Tibial nerve (tissue), 4 donors: Measurements from ENCODE around the gene RYK.

Experiments
- EP300 ChIP-seq, 2 donors: sonication (generic); formaldehyde crosslinking; IDR thresholded peaks; one replicate each; pipeline ENCODE4 v1.6.1; 2017; ENCODE audit warnings: antibody characterized with exemption in 2 of 2, mild to moderate bottlenecking in 1 of 2
- POLR2A ChIP-seq, 2 donors: fragments of 450-650 bp; IDR thresholded peaks; one replicate each; pipeline ENCODE4 v1.6.1; 2017; ENCODE audit warnings: antibody characterized with exemption in 2 of 2, mild to moderate bottlenecking in 2 of 2, moderate library complexity in 2 of 2
- TF ChIP-seq, protein P1 (sequence below), 5 experiments: fragments of 200-600 bp in 3 of 5; fragments of 450-650 bp in 2 of 5; sonication (generic) in 3 of 5; IDR thresholded peaks; one replicate each; pipeline ENCODE4 v1.5.1; 2016 to 2019; ENCODE audit warnings: antibody characterized with exemption in 5 of 5, mild to moderate bottlenecking in 3 of 5, moderate library complexity in 2 of 5

DNA sequence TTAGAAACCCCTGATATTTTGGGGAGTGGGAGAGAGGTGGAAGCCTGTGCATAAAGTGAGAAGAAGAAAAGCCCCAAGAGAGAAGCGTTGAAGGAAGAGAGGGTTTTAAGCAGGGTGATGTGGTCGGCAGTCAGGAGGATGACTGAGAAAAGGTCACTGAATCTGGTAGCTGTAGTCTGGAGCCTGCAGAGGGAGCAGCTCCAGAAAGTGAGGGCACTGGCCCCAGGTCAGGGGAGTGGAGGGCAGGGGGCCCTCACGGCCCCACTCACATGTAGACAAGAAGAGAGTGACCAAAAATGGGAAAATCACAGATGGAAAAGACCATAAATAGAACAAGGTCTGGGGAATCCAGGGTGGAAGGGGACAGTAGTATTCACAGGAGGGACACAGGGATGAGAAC lies 105.5 kb downstream of the RYK start:
- TF ChIP-seq, protein P1, sequence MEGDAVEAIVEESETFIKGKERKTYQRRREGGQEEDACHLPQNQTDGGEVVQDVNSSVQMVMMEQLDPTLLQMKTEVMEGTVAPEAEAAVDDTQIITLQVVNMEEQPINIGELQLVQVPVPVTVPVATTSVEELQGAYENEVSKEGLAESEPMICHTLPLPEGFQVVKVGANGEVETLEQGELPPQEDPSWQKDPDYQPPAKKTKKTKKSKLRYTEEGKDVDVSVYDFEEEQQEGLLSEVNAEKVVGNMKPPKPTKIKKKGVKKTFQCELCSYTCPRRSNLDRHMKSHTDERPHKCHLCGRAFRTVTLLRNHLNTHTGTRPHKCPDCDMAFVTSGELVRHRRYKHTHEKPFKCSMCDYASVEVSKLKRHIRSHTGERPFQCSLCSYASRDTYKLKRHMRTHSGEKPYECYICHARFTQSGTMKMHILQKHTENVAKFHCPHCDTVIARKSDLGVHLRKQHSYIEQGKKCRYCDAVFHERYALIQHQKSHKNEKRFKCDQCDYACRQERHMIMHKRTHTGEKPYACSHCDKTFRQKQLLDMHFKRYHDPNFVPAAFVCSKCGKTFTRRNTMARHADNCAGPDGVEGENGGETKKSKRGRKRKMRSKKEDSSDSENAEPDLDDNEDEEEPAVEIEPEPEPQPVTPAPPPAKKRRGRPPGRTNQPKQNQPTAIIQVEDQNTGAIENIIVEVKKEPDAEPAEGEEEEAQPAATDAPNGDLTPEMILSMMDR (IDR thresholded peaks at IDR 0.05) = no peak
- TF ChIP-seq POLR2A (IDR thresholded peaks at IDR 0.05) (no peak), EP300 (IDR thresholded peaks at IDR 0.05) (no peak)
